Neural cell (in vitro differentiated cells): ENCODE data around the gene MMP24.

Source experiments
- EP300 ChIP-seq: fragments of 450-650 bp; conservative IDR thresholded peaks from 2 replicates; pipeline ENCODE4 v1.6.1; 2014; ENCODE audit warnings: antibody characterized with exemption, mild to moderate bottlenecking, moderate library complexity; ENCODE audit not compliant: poor library complexity, severe bottlenecking
- EZH2 ChIP-seq: fragments of 200-600, 300-800 bp; shearing (Covaris generic), sonication (generic); IDR thresholded peaks from 2 replicates; pipeline ENCODE4 v1.6.1; 2014; ENCODE audit warnings: antibody characterized with exemption, low read length, borderline replicate concordance, mild to moderate bottlenecking; ENCODE audit not compliant: insufficient read depth, poor library complexity, severe bottlenecking
- MXI1 ChIP-seq: fragments of 450-650 bp; conservative IDR thresholded peaks from 2 replicates; pipeline ENCODE4 v1.6.1; 2014; ENCODE audit warnings: antibody characterized with exemption, mild to moderate bottlenecking; ENCODE audit not compliant: poor library complexity, severe bottlenecking
- POLR2AphosphoS5 ChIP-seq: IDR thresholded peaks from 2 replicates; pipeline ENCODE4 v1.6.1; 2012
- REST ChIP-seq: IDR thresholded peaks from 2 replicates; pipeline ENCODE4 v1.6.1; 2012; ENCODE audit warnings: borderline replicate concordance
- SMC3 ChIP-seq: fragments of 450-650 bp; conservative IDR thresholded peaks from 2 replicates; pipeline ENCODE4 v1.6.1; 2014; ENCODE audit warnings: antibody characterized with exemption, mild to moderate bottlenecking, moderate library complexity; ENCODE audit not compliant: poor library complexity
- TAF1 ChIP-seq: IDR thresholded peaks from 2 replicates; pipeline ENCODE4 v1.6.1; 2012; ENCODE audit warnings: low read depth
- TF ChIP-seq, protein P1 (sequence below): fragments of 450-650 bp; IDR thresholded peaks from 2 replicates; pipeline ENCODE4 v1.5.1; 2014; ENCODE audit warnings: antibody characterized with exemption, mild to moderate bottlenecking, moderate library complexity; ENCODE audit not compliant: poor library complexity, severe bottlenecking

DNA sequence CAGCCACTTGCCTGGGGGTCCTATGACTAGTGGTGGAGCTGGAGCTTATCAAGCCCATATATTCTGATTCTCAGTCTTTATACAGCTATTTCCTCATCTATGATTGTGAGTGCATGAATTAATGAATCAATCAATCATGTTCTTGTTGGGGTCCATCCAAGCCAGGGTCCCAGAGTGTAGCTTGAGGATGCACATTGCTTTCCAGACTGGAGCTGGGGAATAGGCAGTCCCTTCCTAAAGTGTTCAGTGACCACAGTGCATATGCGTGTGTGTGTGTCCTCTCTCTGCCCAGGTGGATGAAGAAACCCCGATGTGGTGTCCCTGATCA, 25.1 kb downstream of the MMP24 start:
- TF ChIP-seq, protein P1, sequence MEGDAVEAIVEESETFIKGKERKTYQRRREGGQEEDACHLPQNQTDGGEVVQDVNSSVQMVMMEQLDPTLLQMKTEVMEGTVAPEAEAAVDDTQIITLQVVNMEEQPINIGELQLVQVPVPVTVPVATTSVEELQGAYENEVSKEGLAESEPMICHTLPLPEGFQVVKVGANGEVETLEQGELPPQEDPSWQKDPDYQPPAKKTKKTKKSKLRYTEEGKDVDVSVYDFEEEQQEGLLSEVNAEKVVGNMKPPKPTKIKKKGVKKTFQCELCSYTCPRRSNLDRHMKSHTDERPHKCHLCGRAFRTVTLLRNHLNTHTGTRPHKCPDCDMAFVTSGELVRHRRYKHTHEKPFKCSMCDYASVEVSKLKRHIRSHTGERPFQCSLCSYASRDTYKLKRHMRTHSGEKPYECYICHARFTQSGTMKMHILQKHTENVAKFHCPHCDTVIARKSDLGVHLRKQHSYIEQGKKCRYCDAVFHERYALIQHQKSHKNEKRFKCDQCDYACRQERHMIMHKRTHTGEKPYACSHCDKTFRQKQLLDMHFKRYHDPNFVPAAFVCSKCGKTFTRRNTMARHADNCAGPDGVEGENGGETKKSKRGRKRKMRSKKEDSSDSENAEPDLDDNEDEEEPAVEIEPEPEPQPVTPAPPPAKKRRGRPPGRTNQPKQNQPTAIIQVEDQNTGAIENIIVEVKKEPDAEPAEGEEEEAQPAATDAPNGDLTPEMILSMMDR: no peak
- TF ChIP-seq REST (no peak), SMC3 (no peak), EZH2 (no peak), TAF1 (no peak), EP300 (no peak), MXI1 (no peak), POLR2AphosphoS5 (no peak)
